ENCODE measurements around the gene RHBDD1.

DNA sequence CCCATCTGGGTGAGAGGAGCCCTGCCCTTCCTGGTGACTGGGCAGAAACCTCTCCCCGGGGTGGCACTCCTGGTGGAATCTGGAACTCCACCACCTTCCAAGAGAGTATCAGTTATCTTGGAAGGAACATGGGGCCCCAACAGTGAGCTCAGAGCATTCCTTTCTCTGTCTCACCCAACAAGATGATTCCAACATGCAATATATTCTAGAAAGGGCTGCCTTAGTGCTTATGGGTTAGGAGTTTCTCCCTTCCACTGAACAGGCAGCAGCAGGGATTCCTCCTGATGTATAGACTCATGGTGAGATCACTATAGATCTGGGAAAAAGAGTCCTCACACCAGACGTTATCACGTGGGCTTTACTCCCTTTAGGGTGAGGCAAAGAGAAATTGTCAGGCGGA is 181.0 kb downstream of the RHBDD1 start:
- TF ChIP-seq, protein P1, sequence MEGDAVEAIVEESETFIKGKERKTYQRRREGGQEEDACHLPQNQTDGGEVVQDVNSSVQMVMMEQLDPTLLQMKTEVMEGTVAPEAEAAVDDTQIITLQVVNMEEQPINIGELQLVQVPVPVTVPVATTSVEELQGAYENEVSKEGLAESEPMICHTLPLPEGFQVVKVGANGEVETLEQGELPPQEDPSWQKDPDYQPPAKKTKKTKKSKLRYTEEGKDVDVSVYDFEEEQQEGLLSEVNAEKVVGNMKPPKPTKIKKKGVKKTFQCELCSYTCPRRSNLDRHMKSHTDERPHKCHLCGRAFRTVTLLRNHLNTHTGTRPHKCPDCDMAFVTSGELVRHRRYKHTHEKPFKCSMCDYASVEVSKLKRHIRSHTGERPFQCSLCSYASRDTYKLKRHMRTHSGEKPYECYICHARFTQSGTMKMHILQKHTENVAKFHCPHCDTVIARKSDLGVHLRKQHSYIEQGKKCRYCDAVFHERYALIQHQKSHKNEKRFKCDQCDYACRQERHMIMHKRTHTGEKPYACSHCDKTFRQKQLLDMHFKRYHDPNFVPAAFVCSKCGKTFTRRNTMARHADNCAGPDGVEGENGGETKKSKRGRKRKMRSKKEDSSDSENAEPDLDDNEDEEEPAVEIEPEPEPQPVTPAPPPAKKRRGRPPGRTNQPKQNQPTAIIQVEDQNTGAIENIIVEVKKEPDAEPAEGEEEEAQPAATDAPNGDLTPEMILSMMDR (IDR thresholded peaks at IDR 0.05; ENCODE audit: low read depth, low read length, poor library complexity, severe bottlenecking), result no peak
- TF ChIP-seq EZH2phosphoT487 (IDR thresholded peaks at IDR 0.05; ENCODE audit: borderline replicate concordance, low read length), result no peak
